Stimulated activated CD8-positive, alpha-beta memory T cell treated with anti-CD3 and anti-CD28 coated beads, Interleukin-12 subunit alpha, Interleukin-12 subunit beta, amount 100 ng/mL, for 4 hours (primary cell): ENCODE data around the gene ALPK3.
"Not testable (repeated sequence)": the region's sequence is repeated elsewhere in the genome, so short reads cannot be mapped to it uniquely, and the experiment has no call there.

Experiments
- DNase-seq: peaks from one replicate; pipeline ENCODE4 v3.0.0-alpha.2; 2020; ENCODE audit warnings: low read depth

ALPK3 gene

DNA sequence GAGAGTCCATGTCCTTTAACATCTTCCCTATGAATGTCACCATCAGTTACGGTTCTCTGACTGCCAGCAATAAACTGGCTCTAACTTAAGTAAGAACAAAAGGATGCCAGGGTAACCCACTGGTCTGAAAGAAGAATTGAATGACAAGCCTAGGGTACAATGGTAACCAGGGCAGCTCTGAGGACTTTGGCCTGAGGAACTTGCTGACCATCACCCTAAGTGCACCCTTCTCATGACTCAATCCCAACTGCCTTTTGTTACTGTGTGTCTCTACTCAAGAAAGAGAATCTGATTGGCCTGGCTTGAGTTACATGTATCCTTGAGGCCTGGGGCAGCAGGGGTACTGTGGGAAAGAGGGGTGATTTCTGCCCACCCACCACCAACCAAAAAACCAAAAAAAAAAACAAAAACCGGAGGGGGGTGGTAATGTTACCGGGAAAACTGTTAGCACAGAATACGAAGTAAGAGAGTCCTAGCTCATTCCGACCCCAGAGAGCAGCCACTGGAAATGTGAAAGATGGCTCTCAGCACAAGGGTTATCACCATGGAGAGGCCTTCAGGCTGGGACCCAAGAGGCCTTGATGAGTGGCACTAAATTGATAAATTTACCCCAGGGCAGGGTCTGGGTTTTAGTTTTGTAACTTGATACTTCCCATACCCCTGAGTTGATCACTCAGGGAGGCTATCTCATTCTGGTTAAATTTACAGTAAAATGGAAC, 58.0 kb downstream of the ALPK3 start:
- no peak for DNase-seq

DNA sequence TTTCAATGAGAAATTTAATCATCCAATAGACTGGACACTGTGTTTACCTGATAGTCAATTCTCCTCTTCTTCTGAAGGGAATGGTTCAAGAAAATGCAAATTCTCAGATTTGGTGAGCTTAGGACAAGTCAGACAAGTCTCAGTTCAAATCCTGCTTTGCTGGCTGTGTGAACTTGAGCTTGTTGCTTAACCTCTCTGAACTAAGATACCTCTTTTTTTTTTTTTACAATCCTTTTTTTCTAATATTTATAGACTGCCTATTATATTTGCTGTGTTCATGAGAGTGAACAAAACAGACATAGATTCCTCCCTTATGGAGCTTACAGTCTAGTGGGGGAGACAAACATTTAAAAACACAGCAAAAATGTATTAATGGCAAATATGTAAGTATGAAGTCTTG, 59.1 kb downstream of the ALPK3 start:
- DNase-seq: no peak

- not testable (repeated sequence) for DNase-seq
Observed at GRCh38 chr15:84877701-84878100, 60.5 kb downstream of the ALPK3 start.

DNA sequence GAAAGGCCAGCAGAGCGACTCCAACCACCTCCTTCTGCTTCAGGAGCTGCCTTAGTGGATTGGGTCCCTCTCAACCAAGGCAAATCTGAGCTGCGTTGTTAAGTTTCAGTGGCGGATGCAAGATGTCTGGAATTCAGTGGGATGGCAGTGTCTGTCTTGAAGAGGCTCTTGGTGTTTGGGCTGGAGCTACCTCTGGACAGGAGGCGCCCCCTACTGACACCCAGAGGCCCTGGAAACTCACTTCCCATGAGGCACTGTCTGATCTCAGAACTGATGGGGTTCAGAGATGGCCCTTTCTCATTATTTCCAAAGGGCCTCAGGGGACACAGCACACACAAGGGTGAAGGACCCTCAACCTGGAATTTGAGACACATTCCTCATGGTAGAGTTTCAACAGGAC, 61.3 kb downstream of the ALPK3 start:
- peak; percentile 22 for DNase-seq

DNA sequence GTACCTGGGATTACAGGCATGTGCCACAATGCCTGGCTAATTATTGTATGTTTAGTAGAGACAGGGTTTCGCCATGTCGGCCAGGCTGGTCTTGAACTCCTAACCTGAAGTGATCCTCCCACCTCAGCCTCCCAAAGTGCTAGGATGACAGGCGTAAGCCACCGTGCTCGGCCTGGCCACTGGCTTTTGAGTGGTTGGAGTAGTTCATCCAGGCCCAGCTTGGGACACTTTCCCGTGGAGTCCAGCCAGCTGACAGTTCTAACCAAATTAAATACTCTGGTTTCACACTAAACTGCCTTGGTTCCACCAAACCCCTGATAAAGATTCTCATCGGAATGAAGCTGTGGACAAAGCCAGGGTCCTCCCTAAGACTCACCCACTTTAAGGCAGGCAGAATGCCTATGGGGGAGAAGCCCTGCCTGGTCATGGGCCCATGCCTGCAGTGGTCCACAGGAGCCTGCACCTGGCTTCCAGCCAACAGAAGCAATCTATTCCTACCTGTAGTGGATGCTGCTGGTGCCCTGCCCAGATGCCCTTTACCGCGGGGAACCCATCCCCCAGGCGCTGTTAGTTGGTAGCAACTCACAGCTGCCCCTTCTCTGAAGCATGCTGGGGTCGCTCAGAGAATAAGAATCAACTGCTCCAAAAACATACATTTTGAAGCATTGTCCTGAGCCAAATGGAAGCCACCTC, 62.1 kb downstream of the ALPK3 start:
- DNase-seq: no peak

- no peak for DNase-seq
Observed at GRCh38 chr15:84880007-84880406, 62.9 kb downstream of the ALPK3 start.

GRCh38 chr15:84880822-84881519, 63.8 kb downstream of the ALPK3 start:
- DNase-seq: no peak

GRCh38 chr15:84881520-84881830, 64.3 kb downstream of the ALPK3 start:
- no peak for DNase-seq

DNA sequence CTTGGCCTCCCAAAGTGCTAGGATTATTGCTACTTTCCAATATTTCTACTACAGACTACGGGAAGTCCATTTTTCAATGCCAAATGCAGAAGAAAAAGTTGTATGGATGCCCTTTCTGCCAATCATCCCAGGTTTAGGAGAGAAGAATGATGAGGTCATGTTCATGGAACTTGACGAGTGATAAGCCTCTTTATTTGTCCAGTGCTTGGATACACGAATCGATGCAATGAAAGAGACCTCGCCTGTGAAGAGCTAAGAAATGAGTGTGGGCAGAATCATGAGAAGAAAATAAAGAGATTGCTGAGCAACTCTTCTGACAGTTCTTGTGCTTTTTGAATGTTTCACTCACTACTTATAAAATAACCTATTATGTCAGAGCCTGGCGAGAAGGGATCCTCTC, 66.3 kb downstream of the ALPK3 start:
- DNase-seq: no peak

DNA sequence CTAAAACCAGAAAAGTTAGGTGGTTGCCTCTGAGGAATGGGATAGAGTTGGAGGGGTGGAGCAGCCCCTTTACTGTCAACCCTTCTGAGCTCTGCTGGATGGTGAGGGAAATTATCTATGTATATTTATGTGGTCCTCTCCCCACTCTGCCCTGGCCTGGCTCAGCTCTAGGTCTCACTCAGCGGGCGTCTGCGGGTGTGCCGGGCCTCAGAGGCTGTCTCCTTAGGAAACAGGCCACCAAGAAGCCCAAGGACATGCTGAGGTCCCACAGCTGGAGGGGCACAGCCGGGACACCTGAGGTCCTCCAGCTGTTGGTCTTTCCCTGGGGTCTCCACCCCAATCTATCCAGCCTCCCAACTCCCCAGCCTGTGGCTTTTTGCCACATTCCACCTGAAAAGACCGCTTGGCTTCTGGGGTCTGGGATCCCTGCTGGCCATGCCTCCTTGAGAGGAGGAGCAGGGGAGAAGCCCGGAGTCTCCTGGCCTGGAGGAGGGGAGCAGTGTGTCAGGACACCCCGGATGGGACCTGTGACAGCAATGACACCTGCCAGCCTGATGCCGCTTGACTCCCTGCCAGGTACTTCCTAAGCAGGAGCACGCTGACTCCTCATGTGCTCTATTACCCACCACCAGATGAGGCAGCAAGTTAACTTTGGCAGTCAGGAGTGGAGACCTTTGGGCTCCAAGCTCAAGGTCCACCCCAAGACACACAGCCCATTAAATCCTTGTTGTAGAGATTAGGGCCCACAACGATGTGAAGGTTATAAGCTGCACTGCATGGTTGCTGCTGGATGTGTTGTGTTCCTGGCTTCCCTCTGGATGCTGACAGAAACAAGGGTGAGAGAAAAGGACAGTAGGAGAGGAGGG, 67.0 kb downstream of the ALPK3 start, which contains the start of gene SLC28A1:
SLC28A1 (plus strand) TSS at position 747 of the 866 bp plus-strand sequence. CDS start 3,099 bp downstream, outside the sequence.
- DNase-seq: no peak

DNA sequence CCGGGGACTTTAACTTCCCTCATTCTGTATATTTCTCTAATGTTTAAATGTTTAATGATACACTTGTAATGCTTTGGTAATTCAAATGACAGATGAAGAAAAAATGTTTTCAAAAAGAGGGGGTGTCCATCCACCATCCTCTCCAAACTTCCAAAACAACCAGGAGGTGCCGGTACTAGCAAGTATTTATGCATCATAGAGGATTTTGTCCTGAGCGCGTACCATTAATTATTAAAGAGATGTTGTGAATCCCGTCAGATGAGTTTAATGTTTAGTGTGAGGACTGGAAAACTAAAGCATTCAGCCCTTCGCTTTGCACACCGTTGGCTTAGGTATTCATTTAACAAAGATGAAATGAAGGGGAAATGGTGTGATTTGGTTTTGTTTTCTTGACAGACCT, 68.6 kb downstream of the ALPK3 start:
- DNase-seq: no peak

DNA sequence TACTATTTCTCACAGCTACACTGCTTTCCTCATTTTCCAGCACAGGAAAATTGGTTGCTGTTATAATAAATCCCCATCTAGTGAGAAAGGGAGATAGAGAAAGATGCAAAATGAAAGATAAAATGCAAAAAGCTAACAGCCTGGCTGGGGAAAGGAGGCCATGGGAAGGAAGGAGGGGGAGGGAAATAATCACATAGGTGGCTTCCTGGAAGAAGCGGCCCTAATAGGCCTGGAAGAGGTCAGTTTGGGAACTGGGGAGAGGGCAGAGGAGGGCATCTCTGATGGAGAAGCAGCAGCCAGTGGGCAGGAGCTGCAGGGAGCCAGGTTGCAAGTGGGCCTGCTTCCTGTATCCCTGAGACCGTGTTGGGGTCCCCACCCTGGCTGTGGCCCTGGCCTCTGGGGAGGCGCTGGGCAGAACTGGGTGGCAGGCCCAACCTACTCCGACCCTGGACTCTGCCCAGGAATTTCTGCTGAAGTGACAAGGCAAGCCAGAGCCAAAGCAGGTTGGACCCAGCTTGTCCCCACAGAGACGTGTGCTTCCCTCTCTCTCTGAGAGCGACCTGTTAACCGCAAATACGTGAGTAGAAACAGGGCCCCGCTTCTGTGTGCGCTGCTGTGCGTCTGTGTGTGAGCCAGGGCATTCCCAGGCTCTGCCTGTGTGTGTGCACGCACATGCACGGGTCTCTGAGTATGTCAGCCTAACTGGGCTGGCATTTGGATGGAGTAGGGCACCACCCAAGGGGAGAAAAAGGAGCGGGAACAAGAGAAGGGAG, 69.2 kb downstream of the ALPK3 start:
- no peak for DNase-seq

- DNase-seq: no peak
Observed at GRCh38 chr15:84886984-84887299, 69.8 kb downstream of the ALPK3 start.

DNA sequence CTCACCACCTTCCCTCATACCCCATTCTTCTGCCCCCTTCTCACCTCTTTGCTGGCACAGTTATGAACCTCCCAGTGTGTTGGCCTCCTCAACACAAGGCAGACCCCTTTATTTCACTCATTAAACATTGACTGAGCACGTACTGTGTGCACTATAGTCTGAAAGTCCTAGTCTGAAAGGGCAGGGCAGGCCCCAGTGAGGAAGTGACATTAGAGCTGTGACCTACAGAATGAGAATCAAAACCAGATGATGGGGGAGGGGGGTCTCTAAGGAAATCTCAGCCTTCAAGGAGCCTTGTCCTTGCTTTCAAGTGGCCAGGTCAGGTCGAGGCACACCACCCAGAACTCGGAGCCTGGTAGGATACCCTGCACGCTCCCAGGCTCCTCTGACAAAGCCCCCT, 70.8 kb downstream of the ALPK3 start:
- no peak for DNase-seq

- DNase-seq: no peak
Observed at GRCh38 chr15:84888639-84889038, 71.5 kb downstream of the ALPK3 start.

GRCh38 chr15:84889313-84889990, 72.3 kb downstream of the ALPK3 start:
- DNase-seq: no peak

DNA sequence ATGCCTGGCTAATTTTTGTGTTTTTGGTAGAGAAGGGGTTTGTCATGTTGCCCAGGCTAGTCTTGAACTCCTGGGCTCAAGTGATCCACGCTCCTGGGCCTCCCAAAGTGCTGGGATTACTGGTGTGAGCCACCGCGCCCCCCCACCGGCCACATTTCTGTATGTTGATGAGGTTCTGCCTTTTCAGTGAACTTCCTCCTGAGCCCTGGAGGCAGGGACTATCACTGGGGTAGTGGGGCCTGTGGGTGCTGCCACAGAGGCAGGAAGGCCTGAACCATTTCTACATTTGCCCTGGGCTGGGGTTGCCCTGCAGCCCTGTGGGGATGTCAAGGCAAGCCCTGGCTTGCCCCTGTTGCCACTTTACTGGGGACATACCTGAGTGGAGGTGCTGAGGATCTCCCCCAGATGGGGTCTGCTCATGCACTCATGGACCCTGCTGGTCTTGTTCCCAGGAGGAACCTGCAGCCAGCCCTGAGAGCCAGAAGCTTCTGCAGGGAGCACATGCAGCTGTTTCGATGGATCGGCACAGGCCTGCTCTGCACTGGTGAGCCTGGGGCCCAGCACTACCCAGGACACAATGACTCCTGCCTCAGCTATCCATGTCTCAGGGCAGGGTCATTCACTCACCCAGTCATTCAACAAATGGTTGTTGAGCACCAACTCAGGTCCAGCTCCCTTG, 73.0 kb downstream of the ALPK3 start:
- DNase-seq: no peak

DNA sequence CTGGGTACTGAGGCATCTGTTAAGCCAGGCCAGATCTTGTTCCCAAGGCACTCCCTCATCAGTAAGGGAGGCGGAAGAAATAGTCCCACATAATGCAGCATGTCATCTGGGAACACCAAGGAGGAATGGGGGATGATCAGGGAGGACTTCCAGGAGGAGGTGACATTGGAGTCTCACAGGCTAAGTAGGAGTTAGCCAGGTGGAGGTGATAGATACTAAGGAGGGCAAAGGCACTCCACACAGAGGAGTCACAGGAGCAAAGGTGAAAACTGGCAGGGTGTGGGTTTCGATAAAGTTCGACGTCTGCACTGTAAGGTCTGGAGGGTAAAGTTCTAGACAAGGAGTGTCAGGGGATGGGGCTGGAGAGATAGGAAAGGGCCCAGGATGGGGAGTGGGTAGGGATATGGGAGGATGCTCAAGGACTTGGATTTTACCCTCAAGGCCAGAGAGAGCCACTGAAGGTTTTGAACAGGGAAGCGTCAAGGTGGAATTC, 73.6 kb downstream of the ALPK3 start:
- DNase-seq: no peak

GRCh38 chr15:84891339-84891738, 74.2 kb downstream of the ALPK3 start:
- no peak for DNase-seq

DNA sequence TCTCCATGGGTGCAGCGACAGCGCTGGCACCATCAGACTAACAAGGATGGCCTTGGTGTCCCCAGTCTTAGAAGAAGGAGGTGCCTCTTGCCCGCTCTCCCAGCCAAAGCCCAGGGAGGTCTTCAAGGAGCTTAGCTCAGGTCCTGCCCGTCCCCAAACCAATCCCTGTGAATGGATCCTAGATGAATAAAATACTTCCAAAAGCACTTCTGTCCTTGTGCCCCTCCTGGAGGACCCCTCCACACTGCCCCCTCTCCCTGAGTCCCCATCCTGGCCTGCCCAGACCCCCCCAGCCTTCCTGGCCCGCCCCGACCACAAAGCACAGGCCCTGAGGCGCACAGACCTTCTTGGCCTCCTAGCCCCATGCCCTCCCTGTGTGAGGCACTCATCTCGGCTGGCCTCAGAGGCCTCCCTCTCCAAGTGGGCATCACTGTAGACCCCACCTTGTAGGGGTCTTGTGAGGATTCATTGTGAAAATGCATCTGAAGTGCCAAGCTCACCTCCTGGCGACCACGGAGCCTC, 75.7 kb downstream of the ALPK3 start:
- DNase-seq: no peak
